ENCODE results near the gene OR7A10.

DNA sequence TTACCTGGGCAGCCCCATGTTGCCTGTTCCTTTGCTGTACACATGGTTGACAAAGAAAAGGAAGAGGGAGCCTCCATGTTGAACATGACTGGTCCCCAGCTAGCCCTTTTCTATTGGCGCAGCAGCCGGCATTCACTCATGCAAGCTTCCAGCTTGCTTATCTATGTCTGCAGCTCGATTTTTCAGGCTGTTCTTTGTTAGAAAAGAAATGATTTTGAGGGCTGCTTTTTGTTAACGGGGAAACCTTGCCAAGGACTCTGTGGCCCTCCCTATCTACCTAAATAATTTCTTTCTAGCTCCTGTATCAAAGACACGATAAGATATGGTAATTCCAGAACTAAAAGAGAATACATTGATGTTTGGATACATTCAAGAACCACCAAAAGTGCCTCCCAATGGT is 50.0 kb downstream of the OR7A10 start:
- TF ChIP-seq, protein P1, sequence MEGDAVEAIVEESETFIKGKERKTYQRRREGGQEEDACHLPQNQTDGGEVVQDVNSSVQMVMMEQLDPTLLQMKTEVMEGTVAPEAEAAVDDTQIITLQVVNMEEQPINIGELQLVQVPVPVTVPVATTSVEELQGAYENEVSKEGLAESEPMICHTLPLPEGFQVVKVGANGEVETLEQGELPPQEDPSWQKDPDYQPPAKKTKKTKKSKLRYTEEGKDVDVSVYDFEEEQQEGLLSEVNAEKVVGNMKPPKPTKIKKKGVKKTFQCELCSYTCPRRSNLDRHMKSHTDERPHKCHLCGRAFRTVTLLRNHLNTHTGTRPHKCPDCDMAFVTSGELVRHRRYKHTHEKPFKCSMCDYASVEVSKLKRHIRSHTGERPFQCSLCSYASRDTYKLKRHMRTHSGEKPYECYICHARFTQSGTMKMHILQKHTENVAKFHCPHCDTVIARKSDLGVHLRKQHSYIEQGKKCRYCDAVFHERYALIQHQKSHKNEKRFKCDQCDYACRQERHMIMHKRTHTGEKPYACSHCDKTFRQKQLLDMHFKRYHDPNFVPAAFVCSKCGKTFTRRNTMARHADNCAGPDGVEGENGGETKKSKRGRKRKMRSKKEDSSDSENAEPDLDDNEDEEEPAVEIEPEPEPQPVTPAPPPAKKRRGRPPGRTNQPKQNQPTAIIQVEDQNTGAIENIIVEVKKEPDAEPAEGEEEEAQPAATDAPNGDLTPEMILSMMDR (IDR thresholded peaks at IDR 0.05; ENCODE audit: low read depth, low read length, poor library complexity, severe bottlenecking): no peak
- no peak for TF ChIP-seq EZH2phosphoT487 (IDR thresholded peaks at IDR 0.05; ENCODE audit: borderline replicate concordance, low read length)
